Measurements from ENCODE around the gene POLR2H.

DNA sequence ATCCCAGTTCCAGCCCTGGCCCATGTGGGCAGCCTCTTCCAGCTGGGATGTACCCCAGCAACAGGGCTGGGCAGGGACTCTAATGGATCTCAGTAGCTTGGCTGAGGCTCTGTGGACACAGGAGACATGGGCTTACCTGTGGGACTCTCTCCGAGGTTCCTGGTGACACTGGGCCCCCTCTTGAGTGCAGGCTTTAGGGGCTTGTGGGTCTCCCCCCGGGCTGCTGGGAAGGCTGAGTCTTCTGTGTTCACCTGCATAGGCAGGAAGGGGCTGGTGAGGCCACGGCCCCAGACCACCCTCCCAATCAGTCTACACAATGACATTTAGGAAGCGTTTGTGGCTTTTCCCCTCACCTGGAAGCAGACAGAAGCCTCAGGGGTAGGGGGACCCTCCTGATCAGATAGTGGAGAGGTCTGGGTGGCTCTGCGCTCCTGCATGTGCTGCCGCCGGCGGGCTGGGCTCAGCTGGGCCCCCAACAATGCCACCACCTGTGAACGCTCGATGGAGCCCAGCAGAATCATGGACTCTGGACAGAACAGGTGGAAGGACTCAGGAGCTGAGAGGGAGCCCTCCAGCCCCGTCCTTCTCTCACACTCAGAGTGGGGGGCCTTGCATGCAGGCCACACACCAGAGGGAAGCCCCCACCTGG is 8.5 kb upstream of the POLR2H start:
- TF ChIP-seq POLR2A (IDR thresholded peaks at IDR 0.05) (no peak), EP300 (IDR thresholded peaks at IDR 0.05) (no peak)
